Measurements from ENCODE around the gene GMDS. TPM values are rescaled to one million over a fixed set of nuclear protein-coding genes. Genes with fewer than 3 reads are reported as not detected.

Gene GMDS
- total RNA-seq, 2 experiments from 2014 or later, result 33.2 to 33.5 TPM

DNA sequence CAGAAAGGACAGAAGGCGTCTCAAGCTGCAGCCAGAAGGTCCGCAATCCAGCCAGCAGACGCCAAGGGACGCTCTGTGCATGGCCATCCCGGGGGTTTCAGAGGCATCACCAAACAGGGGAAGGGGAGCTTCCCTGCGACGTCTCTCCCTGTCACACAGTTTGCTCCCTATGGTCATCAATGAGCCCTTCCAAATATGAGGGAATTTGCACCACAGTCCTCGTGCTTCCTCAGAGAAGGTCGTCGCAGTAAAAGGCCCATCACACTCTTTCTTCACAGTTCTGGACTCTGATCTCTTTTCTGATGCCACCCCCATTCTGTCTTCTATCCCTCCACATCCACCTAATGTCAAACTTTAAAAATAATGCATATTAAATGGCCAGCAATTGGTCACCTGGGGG is 645.9 kb downstream of the GMDS start:
- Mint-ChIP-seq H3K4me1 (peaks cover 2% of the 10 kb centered on the region), H3K36me3 (ENCODE audit: low read depth) (no peaks in the 10 kb centered on the region), H3K27me3 (peaks cover 64% of the 10 kb centered on the region), H3K9me3 (ENCODE audit: low read depth) (no peaks in the 10 kb centered on the region), H3K4me3 (no peak overlapping the region), H3K27ac (no peak overlapping the region)
- ChIA-PET POLR2A (no interaction called here), CTCF (interaction anchor here (1.1 to 1.2 kb wide), 2 partner anchors 13 to 1151 kb away, joined by 3 read pairs; partner anchors contain the start of gene MYLK4)
- intact Hi-C loops (cut with DNase I, micrococcal nuclease), result loop anchor here in 1 of 2 experiments (5.0 kb wide), 2 partner anchors 848 to 1153 kb away; partner anchors contain the start of gene MYLK4
- ATAC-seq, result no peak
- DNase-seq, result no peak

- no peaks in the 10 kb centered on the region for H3K36me3 Mint-ChIP-seq (ENCODE audit: low read depth)
- ATAC-seq, result no peak
Observed at GRCh38 chr6:1598886-1599285, 646.5 kb downstream of the GMDS start.

DNA sequence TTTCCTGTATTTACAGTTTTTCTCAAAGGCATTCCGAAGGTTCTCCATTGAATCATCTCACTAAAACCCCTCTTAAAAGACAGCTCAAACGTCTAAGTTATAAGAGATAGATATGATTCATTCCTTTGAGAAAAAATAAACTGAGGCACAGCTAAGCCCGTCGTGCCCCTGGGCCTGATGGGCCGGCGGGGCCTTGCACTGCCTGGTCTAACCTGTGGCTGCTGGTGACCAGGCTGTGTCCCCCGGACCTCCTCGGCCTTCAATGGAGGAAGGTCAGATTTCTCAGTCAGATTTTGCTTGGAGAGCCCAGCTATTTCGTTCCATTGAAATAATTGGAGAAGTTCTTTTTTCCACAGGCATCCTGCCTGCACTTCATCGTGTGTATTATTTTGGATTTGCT is 647.0 kb downstream of the GMDS start:
- ATAC-seq (no peak), DNase-seq (no peak)
- no peak overlapping the region for H3K27ac Mint-ChIP-seq
- ChIA-PET CTCF (interaction anchor here (0.7 to 4.4 kb wide), 11 partner anchors 8 to 1152 kb away, joined by 3 to 31 read pairs (median 3); partner anchors contain the start of gene MYLK4), POLR2A (no interaction called here)
- H3K36me3 Mint-ChIP-seq (ENCODE audit: low read depth), result no peaks in the 10 kb centered on the region
- no peaks in the 10 kb centered on the region for H3K9me3 Mint-ChIP-seq (ENCODE audit: low read depth)
- peaks cover 2% of the 10 kb centered on the region for H3K4me1 Mint-ChIP-seq
- no peak overlapping the region for H3K4me3 Mint-ChIP-seq
- peaks cover 62% of the 10 kb centered on the region for H3K27me3 Mint-ChIP-seq
- intact Hi-C loops (cut with DNase I, micrococcal nuclease), result loop anchor here in 1 of 2 experiments (5.0 kb wide), 2 partner anchors 849 to 1154 kb away; partner anchors contain the start of gene MYLK4

More at GRCh38 chr6:1598886-1599285, 646.5 kb downstream of the GMDS start:
- no peak for DNase-seq
- ChIA-PET POLR2A (no interaction called here), CTCF (interaction anchor here (1.0 to 4.4 kb wide), 5 partner anchors 14 to 1152 kb away, joined by 3 to 31 read pairs (median 3); partner anchors contain the start of gene MYLK4)
- intact Hi-C loops (cut with DNase I, micrococcal nuclease), result loop anchor here in 1 of 2 experiments (5.0 kb wide), 2 partner anchors 848 to 1153 kb away; partner anchors contain the start of gene MYLK4
- peaks cover 64% of the 10 kb centered on the region for H3K27me3 Mint-ChIP-seq
- peaks cover 2% of the 10 kb centered on the region for H3K4me1 Mint-ChIP-seq
- no peak overlapping the region for H3K4me3 Mint-ChIP-seq
- no peak overlapping the region for H3K27ac Mint-ChIP-seq
- H3K9me3 Mint-ChIP-seq (ENCODE audit: low read depth), result no peaks in the 10 kb centered on the region

- no peak overlapping the region for H3K27ac Mint-ChIP-seq
- POLR2A ChIA-PET, result no interaction called here
- H3K9me3 Mint-ChIP-seq (ENCODE audit: low read depth), result no peaks in the 10 kb centered on the region
- no peak for ATAC-seq
- DNase-seq, result no peak
- CTCF ChIA-PET, result interaction anchor here (0.7 to 4.4 kb wide), 10 partner anchors 9 to 1152 kb away, joined by 3 to 31 read pairs (median 4); partner anchors contain the start of gene MYLK4
- H3K4me3 Mint-ChIP-seq, result no peak overlapping the region
- H3K27me3 Mint-ChIP-seq, result peaks cover 59% of the 10 kb centered on the region
- intact Hi-C loops (cut with DNase I, micrococcal nuclease), result loop anchor here (2.0 to 5.0 kb wide), 5 partner anchors 599 to 1154 kb away; partner anchors contain the start of gene MYLK4 (in 1 of the 2)
- H3K4me1 Mint-ChIP-seq, result peaks cover 2% of the 10 kb centered on the region
- no peaks in the 10 kb centered on the region for H3K36me3 Mint-ChIP-seq (ENCODE audit: low read depth)
Observed at GRCh38 chr6:1597924-1598323, 647.5 kb downstream of the GMDS start.

- H3K27ac Mint-ChIP-seq, result no peak overlapping the region
Observed at GRCh38 chr6:1597121-1597744, 648.2 kb downstream of the GMDS start.

GRCh38 chr6:1596088-1596852 is 649.1 kb downstream of the GMDS start:
- DNase-seq (peak; percentile 78), ATAC-seq (peak; percentile 88)
- H3K4me3 Mint-ChIP-seq, result no peak overlapping the region
- POLR2A ChIA-PET, result no interaction called here
- H3K36me3 Mint-ChIP-seq (ENCODE audit: low read depth), result no peaks in the 10 kb centered on the region
- CTCF ChIA-PET, result interaction anchor here (0.6 to 4.4 kb wide), 22 partner anchors 11 to 1658 kb away, joined by 3 to 31 read pairs (median 6); partner anchors contain the start of gene MYLK4
- no peak overlapping the region for H3K27ac Mint-ChIP-seq
- intact Hi-C loops (cut with DNase I, micrococcal nuclease), result loop anchor here (1.0 to 5.0 kb wide), 7 partner anchors 601 to 1156 kb away; partner anchors contain the start of gene MYLK4 (in 2 of the 2)
- no peaks in the 10 kb centered on the region for H3K9me3 Mint-ChIP-seq (ENCODE audit: low read depth)
- H3K27me3 Mint-ChIP-seq, result peaks cover 48% of the 10 kb centered on the region
- peaks cover 2% of the 10 kb centered on the region for H3K4me1 Mint-ChIP-seq

More at GRCh38 chr6:1597121-1597744, 648.2 kb downstream of the GMDS start:
- ChIA-PET CTCF (interaction anchor here (0.6 to 4.4 kb wide), 15 partner anchors 10 to 1153 kb away, joined by 3 to 31 read pairs (median 5); partner anchors contain the start of gene MYLK4), POLR2A (no interaction called here)
- Mint-ChIP-seq H3K27me3 (peaks cover 54% of the 10 kb centered on the region), H3K36me3 (ENCODE audit: low read depth) (no peaks in the 10 kb centered on the region), H3K4me1 (peaks cover 2% of the 10 kb centered on the region), H3K9me3 (ENCODE audit: low read depth) (no peaks in the 10 kb centered on the region), H3K4me3 (no peak overlapping the region)
- intact Hi-C loops (cut with DNase I, micrococcal nuclease), result loop anchor here (2.0 to 5.0 kb wide), 5 partner anchors 600 to 1155 kb away; partner anchors contain the start of gene MYLK4 (in 1 of the 2)
- ATAC-seq, result no peak
- DNase-seq, result no peak

- intact Hi-C loops (cut with DNase I, micrococcal nuclease), result loop anchor here (1.0 to 5.0 kb wide), 7 partner anchors 601 to 1157 kb away; partner anchors contain the start of gene MYLK4 (in 2 of the 2)
- no peak for DNase-seq
- ChIA-PET CTCF (interaction anchor here (0.6 to 4.4 kb wide), 20 partner anchors 10 to 1659 kb away, joined by 3 to 31 read pairs (median 6); partner anchors contain the start of gene MYLK4), POLR2A (no interaction called here)
- peak; percentile 42 for ATAC-seq
- Mint-ChIP-seq H3K4me3 (no peak overlapping the region), H3K36me3 (ENCODE audit: low read depth) (no peaks in the 10 kb centered on the region), H3K27ac (no peak overlapping the region), H3K27me3 (peaks cover 41% of the 10 kb centered on the region), H3K4me1 (peaks cover 2% of the 10 kb centered on the region), H3K9me3 (ENCODE audit: low read depth) (no peaks in the 10 kb centered on the region)
Observed at GRCh38 chr6:1595271-1596087, 649.9 kb downstream of the GMDS start.

- Mint-ChIP-seq H3K27ac (no peak overlapping the region), H3K9me3 (ENCODE audit: low read depth) (no peaks in the 10 kb centered on the region), H3K4me3 (no peak overlapping the region), H3K27me3 (peaks cover 36% of the 10 kb centered on the region), H3K4me1 (peaks cover 2% of the 10 kb centered on the region), H3K36me3 (ENCODE audit: low read depth) (no peaks in the 10 kb centered on the region)
- ATAC-seq (no peak), DNase-seq (no peak)
- POLR2A ChIA-PET, result no interaction called here
- CTCF ChIA-PET, result interaction anchor here (0.5 to 4.4 kb wide), 11 partner anchors 9 to 1320 kb away, joined by 3 to 31 read pairs (median 7); partner anchors contain the start of gene MYLK4
- intact Hi-C loops (cut with DNase I, micrococcal nuclease), result loop anchor here in 1 of 2 experiments (5.0 kb wide), 2 partner anchors 853 to 1158 kb away; partner anchors contain the start of gene MYLK4
Observed at GRCh38 chr6:1594445-1595200, 650.8 kb downstream of the GMDS start.

GRCh38 chr6:1593958-1594314 is 651.5 kb downstream of the GMDS start:
- ChIA-PET CTCF (interaction anchor here (0.6 to 2.6 kb wide), 4 partner anchors 13 to 1321 kb away, joined by 3 to 5 read pairs (median 3); no protein-coding TSS in a partner anchor), POLR2A (no interaction called here)
- Mint-ChIP-seq H3K27ac (no peak overlapping the region), H3K9me3 (ENCODE audit: low read depth) (no peaks in the 10 kb centered on the region), H3K4me3 (no peak overlapping the region), H3K36me3 (ENCODE audit: low read depth) (no peaks in the 10 kb centered on the region), H3K27me3 (peaks cover 36% of the 10 kb centered on the region), H3K4me1 (peaks cover 2% of the 10 kb centered on the region)
- DNase-seq (no peak), ATAC-seq (no peak)
- intact Hi-C loops (cut with DNase I, micrococcal nuclease), result no loop called here
